22Rv1 (cell line): ENCODE data around the gene ADAMTS10.
"Not testable (repeated sequence)": the region's sequence is repeated elsewhere in the genome, so short reads cannot be mapped to it uniquely, and the experiment has no call there.

ENCODE experiments used
- H3K27ac ChIP-seq: fragments of 450-650 bp; 2 replicates; pipeline ENCODE4 v1.5.1; 2017
- ZFX ChIP-seq: fragments of 450-650 bp; IDR thresholded peaks from 2 replicates; pipeline ENCODE4 v1.6.1; 2017; ENCODE audit warnings: antibody characterized with exemption, borderline replicate concordance
- TF ChIP-seq, protein P1 (sequence below): fragments of 450-650 bp; IDR thresholded peaks from 2 replicates; pipeline ENCODE4 v1.5.1; 2017; ENCODE audit warnings: mild to moderate bottlenecking

Gene ADAMTS10

DNA sequence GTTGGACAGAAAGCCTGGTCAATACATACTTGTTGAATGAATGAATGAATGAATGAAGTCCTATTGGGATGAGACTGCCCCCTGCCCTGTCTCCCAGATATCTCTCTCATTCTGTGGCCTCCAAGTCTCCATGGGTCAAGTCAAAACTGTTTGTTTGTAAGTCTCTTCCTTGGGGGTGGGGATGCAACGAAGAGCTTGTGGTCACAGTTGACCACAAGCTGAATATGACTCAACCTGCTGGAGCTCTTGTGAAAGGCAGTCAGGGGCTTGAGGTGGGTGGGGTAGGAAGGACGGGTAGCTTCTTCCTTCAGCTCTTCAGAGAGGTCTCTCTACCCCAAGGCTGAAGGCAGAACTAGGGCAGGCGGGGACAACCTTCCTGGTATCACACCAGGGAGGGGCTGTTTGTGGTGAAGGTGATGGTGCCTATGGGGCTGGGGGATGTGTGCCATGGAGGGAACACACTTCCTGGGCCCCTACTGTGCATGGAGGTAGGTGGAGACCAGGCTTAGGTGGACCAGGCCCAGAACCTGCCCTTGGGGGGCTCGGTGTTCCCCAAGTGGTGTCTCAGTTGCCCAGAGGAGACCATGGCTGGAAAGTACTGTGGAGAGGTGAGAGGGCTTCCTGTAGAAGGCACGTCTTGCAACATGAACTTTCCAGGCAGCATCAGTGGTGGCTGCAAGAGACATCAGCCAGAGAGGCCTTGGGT is 41.3 kb downstream of the ADAMTS10 start:
- TF ChIP-seq, protein P1, sequence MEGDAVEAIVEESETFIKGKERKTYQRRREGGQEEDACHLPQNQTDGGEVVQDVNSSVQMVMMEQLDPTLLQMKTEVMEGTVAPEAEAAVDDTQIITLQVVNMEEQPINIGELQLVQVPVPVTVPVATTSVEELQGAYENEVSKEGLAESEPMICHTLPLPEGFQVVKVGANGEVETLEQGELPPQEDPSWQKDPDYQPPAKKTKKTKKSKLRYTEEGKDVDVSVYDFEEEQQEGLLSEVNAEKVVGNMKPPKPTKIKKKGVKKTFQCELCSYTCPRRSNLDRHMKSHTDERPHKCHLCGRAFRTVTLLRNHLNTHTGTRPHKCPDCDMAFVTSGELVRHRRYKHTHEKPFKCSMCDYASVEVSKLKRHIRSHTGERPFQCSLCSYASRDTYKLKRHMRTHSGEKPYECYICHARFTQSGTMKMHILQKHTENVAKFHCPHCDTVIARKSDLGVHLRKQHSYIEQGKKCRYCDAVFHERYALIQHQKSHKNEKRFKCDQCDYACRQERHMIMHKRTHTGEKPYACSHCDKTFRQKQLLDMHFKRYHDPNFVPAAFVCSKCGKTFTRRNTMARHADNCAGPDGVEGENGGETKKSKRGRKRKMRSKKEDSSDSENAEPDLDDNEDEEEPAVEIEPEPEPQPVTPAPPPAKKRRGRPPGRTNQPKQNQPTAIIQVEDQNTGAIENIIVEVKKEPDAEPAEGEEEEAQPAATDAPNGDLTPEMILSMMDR, result no peak
- no peak for TF ChIP-seq ZFX
- no peak overlapping the region for H3K27ac ChIP-seq

DNA sequence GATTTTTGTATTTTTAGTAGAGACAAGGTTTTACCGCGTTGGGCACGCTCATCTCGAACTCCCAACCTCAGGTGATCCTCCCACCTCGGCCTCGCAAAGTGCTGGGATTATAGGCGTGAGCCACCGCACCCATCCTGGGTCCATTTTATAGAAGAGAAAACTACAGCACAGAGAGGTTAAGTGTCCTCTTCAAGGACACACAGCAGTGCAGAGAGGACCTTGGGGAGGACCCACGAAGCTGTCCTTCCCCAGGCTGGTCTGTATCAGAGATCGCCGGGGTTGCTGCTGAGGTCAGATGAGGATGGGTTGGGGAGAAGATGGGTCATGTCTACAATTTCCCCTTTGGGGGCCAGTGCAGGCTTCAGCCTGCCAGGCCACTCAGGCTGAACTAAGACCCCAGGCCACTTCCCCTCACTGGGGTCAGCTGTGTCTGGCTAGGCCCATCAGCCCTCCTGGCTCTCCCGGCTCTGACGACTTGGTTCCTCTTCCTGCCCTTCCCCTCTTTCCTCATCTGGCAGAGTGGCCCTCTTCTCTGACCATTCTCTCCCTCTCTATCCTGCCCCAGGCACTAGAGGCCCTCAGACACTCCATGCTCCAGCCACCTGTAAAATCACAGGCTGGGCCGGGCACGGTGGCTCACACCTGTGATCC is 42.9 kb downstream of the ADAMTS10 start:
- no peak overlapping the region for H3K27ac ChIP-seq

DNA sequence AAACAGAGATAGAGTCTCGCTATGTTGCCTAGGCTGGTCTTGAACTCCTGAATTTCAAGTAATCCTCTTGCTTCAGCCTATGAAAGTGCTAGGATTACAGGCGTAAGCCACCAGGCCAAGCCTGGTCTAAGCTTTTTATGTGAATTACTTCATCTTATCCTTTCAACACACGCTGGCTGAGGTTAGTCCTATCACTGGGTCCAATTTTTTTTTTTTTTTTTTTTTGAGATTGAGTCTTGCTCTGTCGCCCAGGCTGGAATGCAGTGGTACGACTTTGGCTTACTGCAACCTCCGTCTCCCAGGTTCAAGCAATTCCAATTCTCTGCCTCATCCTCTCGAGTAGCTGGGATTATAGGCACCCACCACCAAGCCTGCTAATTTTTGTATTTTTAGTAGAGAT is 43.7 kb downstream of the ADAMTS10 start:
- H3K27ac ChIP-seq, result no peak overlapping the region
- TF ChIP-seq, protein P1, result no peak
- TF ChIP-seq ZFX, result no peak

More for the DNA sequence above, 42.9 kb downstream of the ADAMTS10 start:
- TF ChIP-seq, protein P1, result no peak
- TF ChIP-seq ZFX, result no peak

DNA sequence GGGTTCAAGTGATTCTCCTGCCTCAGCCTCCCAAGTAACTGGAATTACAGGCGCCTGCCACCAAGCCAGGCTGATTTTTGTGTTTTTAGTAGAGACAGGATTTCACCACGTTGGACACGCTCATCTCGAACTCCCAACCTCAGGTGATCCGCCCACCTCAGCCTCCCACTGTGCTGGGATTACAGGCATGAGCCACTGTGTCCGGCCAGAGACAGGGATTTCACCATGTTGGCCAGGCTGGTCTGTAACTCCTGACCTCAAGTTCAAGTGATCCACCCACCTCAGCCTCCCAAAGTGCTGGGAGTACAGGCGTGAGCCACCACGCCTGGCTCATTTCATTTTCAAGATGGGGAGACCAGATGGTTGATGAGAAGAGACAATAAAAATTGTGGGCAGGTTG is 45.6 kb downstream of the ADAMTS10 start:
- not testable (repeated sequence) for H3K27ac ChIP-seq

DNA sequence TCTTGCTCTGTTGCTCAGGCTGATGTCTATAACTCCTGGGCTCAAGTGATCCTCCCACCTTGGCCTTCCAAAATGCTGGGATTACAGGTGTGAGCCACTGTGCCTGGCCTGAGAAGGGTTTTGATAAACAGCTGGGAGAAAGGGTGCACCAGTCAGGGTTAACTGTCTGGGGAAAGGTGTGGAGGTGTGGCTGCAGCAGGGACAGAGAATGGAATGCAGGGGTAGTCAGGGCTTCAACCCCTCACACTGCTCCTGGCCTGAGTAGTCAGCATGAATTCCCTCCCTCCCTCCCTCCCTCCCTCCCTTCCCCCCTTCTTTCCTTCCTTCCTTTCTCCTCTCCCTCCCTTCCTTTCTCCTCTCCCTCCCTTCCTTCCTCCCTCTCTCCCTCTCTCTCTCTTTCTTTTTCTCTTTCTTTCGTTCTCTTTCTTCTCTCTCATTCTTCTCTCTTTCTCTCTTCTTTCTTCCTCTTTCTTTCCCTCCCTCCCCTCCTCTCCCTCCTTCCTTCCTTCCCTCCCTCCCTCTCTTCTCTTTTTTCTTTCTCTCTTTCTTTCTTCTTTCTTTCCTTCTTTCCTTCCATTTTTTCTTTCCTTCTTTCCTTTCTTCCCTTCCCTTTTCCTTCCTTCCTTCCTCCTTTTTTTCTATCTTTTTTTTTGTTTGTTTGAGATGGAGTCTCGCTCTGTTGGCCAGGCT is 49.3 kb downstream of the ADAMTS10 start:
- TF ChIP-seq ZFX, result no peak
- TF ChIP-seq, protein P1, result no peak

DNA sequence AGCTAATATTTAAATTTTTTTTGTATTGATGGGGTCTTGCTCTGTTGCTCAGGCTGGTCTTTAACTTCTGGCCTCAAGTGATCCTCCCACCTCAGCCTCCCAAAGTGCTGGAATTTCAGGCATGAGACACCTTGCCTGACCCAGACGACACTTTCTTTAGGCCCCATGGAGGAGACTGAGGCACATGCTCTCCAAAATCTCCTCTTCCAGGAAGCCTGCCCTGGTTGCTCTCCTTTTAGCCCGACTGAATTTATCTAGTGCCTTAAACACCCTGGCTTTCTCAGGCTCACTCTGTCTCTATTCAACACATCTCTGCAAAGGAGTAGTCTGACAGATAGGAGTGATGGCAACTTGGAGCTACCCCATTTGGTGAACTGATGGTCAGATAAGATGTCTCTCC is 52.2 kb downstream of the ADAMTS10 start:
- TF ChIP-seq, protein P1, result no peak
- TF ChIP-seq ZFX, result no peak
- H3K27ac ChIP-seq, result no peak overlapping the region

More for the DNA sequence above, 49.3 kb downstream of the ADAMTS10 start:
- H3K27ac ChIP-seq, result no peak overlapping the region

DNA sequence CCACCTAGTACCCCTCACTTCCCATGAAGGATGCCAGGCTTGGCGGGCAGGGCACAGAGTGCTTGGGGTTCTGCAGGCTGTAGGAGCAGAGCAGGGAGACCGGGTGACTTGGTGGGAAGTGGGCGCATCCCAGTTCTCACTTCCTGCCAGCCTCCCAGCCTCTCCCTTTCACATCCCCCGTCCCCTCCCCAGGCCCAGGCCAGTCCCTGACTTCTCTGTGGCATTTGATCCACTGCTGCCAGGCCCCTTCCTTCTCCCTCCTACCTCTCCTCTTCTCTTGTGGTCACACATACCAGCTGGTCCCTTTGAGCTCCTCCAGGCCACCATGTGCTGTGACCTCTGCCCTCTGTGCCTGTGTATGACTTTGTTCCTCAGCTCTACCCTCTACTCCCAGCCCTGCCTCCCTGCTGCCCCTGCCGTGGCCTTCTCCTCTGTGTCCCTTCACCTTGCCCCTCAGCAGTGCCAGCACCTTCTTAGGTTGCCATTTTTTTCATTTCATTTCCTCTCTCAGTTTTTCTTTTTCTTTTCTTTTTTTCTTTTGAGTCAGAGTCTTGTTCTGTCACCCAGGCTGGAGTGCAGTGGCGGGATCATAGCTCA is 52.8 kb downstream of the ADAMTS10 start:
- no peak for TF ChIP-seq ZFX
- TF ChIP-seq, protein P1, result no peak
- H3K27ac ChIP-seq, result no peak overlapping the region

DNA sequence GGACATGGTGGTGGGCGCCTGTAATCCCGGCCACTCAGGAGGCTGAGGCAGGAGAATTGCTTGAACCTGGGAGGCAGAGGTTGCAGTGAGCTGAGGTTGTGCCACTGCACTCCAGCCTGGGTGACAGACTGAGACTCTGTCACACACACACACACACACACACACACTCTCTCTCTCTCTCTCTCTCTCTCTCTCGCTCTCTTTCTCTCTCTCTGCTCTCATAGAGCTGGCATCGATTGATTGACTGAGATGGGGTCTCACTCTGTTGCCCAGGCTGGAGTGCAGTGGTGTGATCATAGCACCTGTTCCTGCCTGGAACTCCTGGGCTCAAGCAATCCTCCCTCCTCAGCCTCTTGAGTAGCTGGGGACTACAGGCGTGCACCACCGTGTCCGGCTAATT is 56.8 kb downstream of the ADAMTS10 start:
- H3K27ac ChIP-seq, result not testable (repeated sequence)
